HEK293T (cell line): ENCODE results near the gene FRK.

Experiments used
- CTCF ChIA-PET: fragments of 350-600 bp; formaldehyde crosslinking; extraction: SDS; loops from one replicate; lab custom pipeline; 2021; ENCODE audit warnings: antibody characterized with exemption, inconsistent platforms; lab: Yijun Ruan, JAX
- POLR2A ChIA-PET: fragments of 350-600 bp; formaldehyde crosslinking; extraction: SDS; loops from one replicate; lab custom pipeline; 2020; ENCODE audit warnings: antibody characterized with exemption, inconsistent platforms; lab: Yijun Ruan, JAX
- DNase-seq: peaks from one replicate; pipeline ENCODE4 v3.0.0; 2012; ENCODE audit warnings: mixed read lengths; ENCODE audit errors: extremely low spot score
- ARNT ChIP-seq: fragments of 450-650 bp; IDR thresholded peaks from 2 replicates; pipeline ENCODE4 v1.6.1; 2017; ENCODE audit warnings: mild to moderate bottlenecking
- BHLHE40 ChIP-seq: fragments of 450-650 bp; IDR thresholded peaks from 2 replicates; pipeline ENCODE4 v1.6.1; 2016; ENCODE audit warnings: mild to moderate bottlenecking, moderate library complexity, borderline replicate concordance
- CTBP1 ChIP-seq: fragments of 450-650 bp; IDR thresholded peaks from 2 replicates; pipeline ENCODE4 v1.6.1; 2016; ENCODE audit warnings: borderline replicate concordance
- ELF4 ChIP-seq: fragments of 450-650 bp; IDR thresholded peaks from 2 replicates; pipeline ENCODE4 v1.6.1; 2017; ENCODE audit warnings: antibody characterized with exemption
- FOXA1 ChIP-seq: fragments of 450-650 bp; IDR thresholded peaks from 2 replicates; pipeline ENCODE4 v1.6.1; 2016; ENCODE audit warnings: mild to moderate bottlenecking
- FOXK2 ChIP-seq: fragments of 450-650 bp; IDR thresholded peaks from 2 replicates; pipeline ENCODE4 v1.6.1; 2016; ENCODE audit warnings: mild to moderate bottlenecking
- FOXM1 ChIP-seq: fragments of 450-650 bp; IDR thresholded peaks from 2 replicates; pipeline ENCODE4 v1.6.1; 2017; ENCODE audit warnings: mild to moderate bottlenecking, borderline replicate concordance
- HDGF ChIP-seq: fragments of 450-650 bp; IDR thresholded peaks from 2 replicates; pipeline ENCODE4 v1.6.1; 2017; ENCODE audit warnings: antibody characterized with exemption, borderline replicate concordance
- L3MBTL2 ChIP-seq: fragments of 450-650 bp; conservative IDR thresholded peaks from 2 replicates; pipeline ENCODE4 v1.6.1; 2016; ENCODE audit warnings: mild to moderate bottlenecking
- LEF1 ChIP-seq: fragments of 450-650 bp; IDR thresholded peaks from 2 replicates; pipeline ENCODE4 v1.6.1; 2017; ENCODE audit warnings: mild to moderate bottlenecking, borderline replicate concordance
- NFRKB ChIP-seq: fragments of 450-650 bp; IDR thresholded peaks from 2 replicates; pipeline ENCODE4 v1.6.1; 2016; ENCODE audit warnings: mild to moderate bottlenecking, moderate library complexity
- PKNOX1 ChIP-seq: fragments of 450-650 bp; IDR thresholded peaks from 2 replicates; pipeline ENCODE4 v1.6.1; 2016
- SP1 ChIP-seq: fragments of 450-650 bp; IDR thresholded peaks from 2 replicates; pipeline ENCODE4 v1.6.1; 2017
- SUZ12 ChIP-seq: fragments of 450-650 bp; IDR thresholded peaks from 2 replicates; pipeline ENCODE4 v1.6.1; 2016; ENCODE audit warnings: mild to moderate bottlenecking
- TARDBP ChIP-seq: fragments of 450-650 bp; IDR thresholded peaks from 2 replicates; pipeline ENCODE4 v1.6.1; 2016
- ZNF384 ChIP-seq: fragments of 450-650 bp; IDR thresholded peaks from 2 replicates; pipeline ENCODE4 v1.6.1; 2016

The FRK gene

GRCh38 chr6:116036885-116037284, 23.8 kb downstream of the FRK start:
- POLR2A ChIA-PET: no interaction called here
- no peak for DNase-seq
- TF ChIP-seq CTBP1 (no peak), BHLHE40 (no peak), SP1 (no peak), FOXA1 (no peak), PKNOX1 (no peak), HDGF (no peak), SUZ12 (no peak), FOXM1 (no peak), TARDBP (no peak), NFRKB (no peak), ZNF384 (no peak), L3MBTL2 (no peak), LEF1 (no peak), FOXK2 (no peak), ELF4 (no peak), ARNT (no peak)
- CTCF ChIA-PET: no interaction called here

DNA sequence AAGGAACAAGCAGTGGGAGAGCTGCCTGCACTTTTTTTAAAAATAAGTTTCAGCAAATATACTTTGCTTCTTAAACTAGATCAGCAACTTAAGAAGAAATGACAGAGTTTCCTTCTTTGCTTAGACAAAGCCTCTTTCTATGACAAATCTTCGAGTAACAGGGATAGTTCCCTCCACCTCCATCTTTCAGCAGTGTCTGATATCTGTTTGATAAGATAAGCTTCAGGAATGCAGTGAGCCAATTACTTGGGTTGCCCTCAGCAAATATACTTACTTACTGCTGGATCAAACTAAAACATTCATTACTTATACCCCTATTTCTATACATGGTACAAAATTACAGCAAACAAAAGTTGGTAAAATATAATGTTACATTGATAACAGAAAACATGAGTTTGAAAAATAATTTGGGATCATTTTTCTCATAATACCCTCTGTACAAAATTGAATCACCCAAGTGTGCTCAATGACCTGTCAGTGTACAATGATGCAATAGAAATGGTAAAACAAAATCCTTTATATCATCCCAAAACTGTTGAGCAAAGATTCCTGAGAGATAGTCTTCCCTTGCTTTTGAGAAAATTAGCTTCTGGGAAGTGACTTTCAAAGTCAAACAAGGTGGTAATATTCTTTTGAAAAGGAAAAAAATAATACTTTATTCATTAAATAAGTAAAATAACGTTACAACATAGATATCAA, 24.5 kb downstream of the FRK start:
- DNase-seq: no peak
- TF ChIP-seq FOXA1: no peak
- TF ChIP-seq ARNT: no peak
- no peak for TF ChIP-seq NFRKB
- TF ChIP-seq LEF1: no peak
- ChIA-PET CTCF (no interaction called here), POLR2A (no interaction called here)

- ChIA-PET POLR2A (no interaction called here), CTCF (no interaction called here)
- TF ChIP-seq TARDBP: no peak
- no peak for TF ChIP-seq BHLHE40
- no peak for TF ChIP-seq NFRKB
- no peak for TF ChIP-seq FOXK2
- no peak for TF ChIP-seq SP1
- TF ChIP-seq ARNT: no peak
- no peak for TF ChIP-seq ELF4
- no peak for TF ChIP-seq L3MBTL2
- no peak for TF ChIP-seq ZNF384
- TF ChIP-seq PKNOX1: no peak
- TF ChIP-seq LEF1: no peak
- no peak for TF ChIP-seq SUZ12
- no peak for TF ChIP-seq FOXM1
- no peak for TF ChIP-seq HDGF
- no peak for TF ChIP-seq CTBP1
- no peak for DNase-seq
These were observed 25.1 kb downstream of the FRK start for GRCh38 chr6:116035616-116036015.

DNA sequence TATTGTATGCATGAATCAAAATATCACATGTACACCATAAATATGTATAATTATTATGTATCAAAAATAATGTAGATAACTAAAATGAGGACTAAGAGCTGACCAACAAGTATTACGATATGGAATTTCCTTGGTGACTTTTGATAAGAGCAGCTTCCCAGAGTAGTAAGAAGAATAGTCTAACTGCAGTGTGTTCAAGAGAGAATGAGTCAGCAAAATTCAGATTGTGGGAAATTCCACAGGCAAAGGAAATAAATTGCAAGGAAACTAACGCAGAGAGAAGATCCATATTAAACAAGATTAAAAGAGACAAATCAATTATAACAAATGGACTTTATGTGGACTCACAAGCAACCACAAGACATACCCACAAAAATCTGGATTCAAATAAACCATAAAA, 26.4 kb downstream of the FRK start:
- DNase-seq: no peak
- ChIA-PET CTCF (no interaction called here), POLR2A (no interaction called here)
- TF ChIP-seq BHLHE40 (no peak), CTBP1 (no peak), ZNF384 (no peak)

DNA sequence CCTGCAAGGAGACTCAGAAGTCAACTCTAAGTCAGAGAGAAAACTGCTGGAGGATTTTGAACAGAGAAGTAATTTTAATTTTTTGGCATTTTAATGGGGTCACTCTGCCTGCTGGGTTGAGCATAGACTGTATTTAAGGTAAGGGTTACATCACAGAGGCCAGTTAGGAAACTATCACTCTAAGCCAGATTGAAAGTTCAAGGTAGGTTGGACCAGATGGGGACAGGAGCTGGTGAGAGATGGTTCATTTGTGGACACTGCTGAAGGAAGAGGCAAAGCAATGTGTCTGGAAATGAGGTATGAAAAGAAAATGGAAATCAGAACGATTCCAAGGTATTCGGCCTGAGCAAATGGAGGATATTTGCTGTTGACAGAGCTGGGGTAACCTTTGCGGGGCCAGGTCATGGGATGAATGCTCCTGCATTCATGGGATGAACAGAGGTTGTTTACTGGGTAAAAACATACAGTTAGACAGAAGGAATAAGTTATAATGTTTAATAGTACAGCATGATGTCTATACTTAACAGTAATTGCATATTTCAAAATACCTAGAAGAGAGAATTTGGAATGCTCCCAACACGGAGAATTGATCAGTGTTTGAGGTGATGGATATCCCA, 26.9 kb downstream of the FRK start:
- no peak for TF ChIP-seq SUZ12
- TF ChIP-seq L3MBTL2: no peak
- TF ChIP-seq FOXK2: no peak
- no peak for TF ChIP-seq TARDBP
- no peak for TF ChIP-seq FOXM1
- no peak for TF ChIP-seq FOXA1
- no peak for TF ChIP-seq ELF4
- TF ChIP-seq NFRKB: no peak
- TF ChIP-seq LEF1: no peak
- TF ChIP-seq HDGF: no peak
- no peak for TF ChIP-seq PKNOX1
- CTCF ChIA-PET: no interaction called here
- no peak for DNase-seq
- POLR2A ChIA-PET: no interaction called here

GRCh38 chr6:116030770-116031169, 29.9 kb downstream of the FRK start:
- ChIA-PET CTCF (no interaction called here), POLR2A (interaction anchor here (1.4 kb wide), 1 partner anchor 70 kb away, joined by 4 read pairs; the partner anchor contains the start of gene NT5DC1)
- TF ChIP-seq LEF1: no peak
- no peak for TF ChIP-seq TARDBP
- no peak for TF ChIP-seq SUZ12
- TF ChIP-seq NFRKB: no peak
- no peak for TF ChIP-seq ELF4
- no peak for TF ChIP-seq FOXA1
- no peak for TF ChIP-seq L3MBTL2
- TF ChIP-seq FOXM1: no peak
- no peak for TF ChIP-seq PKNOX1
- no peak for TF ChIP-seq CTBP1
- no peak for TF ChIP-seq ZNF384
- TF ChIP-seq ARNT: no peak
- TF ChIP-seq FOXK2: no peak
- no peak for TF ChIP-seq HDGF
- TF ChIP-seq BHLHE40: no peak
- no peak for TF ChIP-seq SP1
- DNase-seq: no peak
